H9 (cell line): ENCODE data around the gene TSPOAP1. TPM values are rescaled to one million over a fixed set of nuclear protein-coding genes. Genes with fewer than 3 reads are reported as not detected.

Source experiments
- DNase-seq: peaks from one replicate; pipeline ENCODE4 v3.0.0-alpha.2; 2017
- H2AFZ ChIP-seq: one replicate; pipeline ENCODE4 v1.6.1; 2013; ENCODE audit warnings: mild to moderate bottlenecking, low read length, control low read depth, moderate library complexity
- H2AK5ac ChIP-seq: 2 replicates; pipeline ENCODE4 v1.6.1; 2013; ENCODE audit warnings: low read length, control low read depth, mixed read lengths; ENCODE audit not compliant: insufficient read length
- H2BK120ac ChIP-seq: one replicate; pipeline ENCODE4 v1.6.1; 2013; ENCODE audit warnings: low read depth, mild to moderate bottlenecking, low read length, control low read depth, inconsistent platforms; ENCODE audit not compliant: poor library complexity, severe bottlenecking
- H2BK12ac ChIP-seq: 2 replicates; pipeline ENCODE4 v1.6.1; 2013; ENCODE audit warnings: low read length, control low read depth, mixed read lengths, low read depth; ENCODE audit not compliant: insufficient read length
- H2BK15ac ChIP-seq: 2 replicates; pipeline ENCODE4 v1.6.1; 2013; ENCODE audit warnings: low read depth, low read length, control low read depth
- H2BK20ac ChIP-seq: one replicate; pipeline ENCODE4 v1.6.1; 2013; ENCODE audit warnings: low read depth, mild to moderate bottlenecking, low read length, control low read depth, inconsistent platforms; ENCODE audit not compliant: poor library complexity, severe bottlenecking
- H2BK5ac ChIP-seq: 2 replicates; pipeline ENCODE4 v1.6.1; 2013; ENCODE audit warnings: low read length, control low read depth, mixed read lengths; ENCODE audit not compliant: insufficient read length
- H3K14ac ChIP-seq: 2 replicates; pipeline ENCODE4 v1.6.1; 2013; ENCODE audit warnings: low read length, control low read depth; ENCODE audit not compliant: insufficient read depth
- H3K18ac ChIP-seq: 2 replicates; pipeline ENCODE4 v1.6.1; 2013; ENCODE audit warnings: low read depth, mild to moderate bottlenecking, mixed read lengths, low read length, control low read depth; ENCODE audit not compliant: insufficient read length
- H3K23ac ChIP-seq: 2 replicates; pipeline ENCODE4 v1.6.1; 2013; ENCODE audit warnings: low read length, control low read depth, mixed read lengths, low read depth; ENCODE audit not compliant: insufficient read length
- H3K23me2 ChIP-seq: 2 replicates; pipeline ENCODE4 v1.6.1; 2013; ENCODE audit warnings: low read depth, mild to moderate bottlenecking, mixed read lengths, low read length, control low read depth; ENCODE audit not compliant: insufficient read length, poor library complexity, severe bottlenecking
- H3K27ac ChIP-seq: 2 replicates; pipeline ENCODE4 v1.5.1; 2013; ENCODE audit warnings: low read length, control low read depth, mixed read lengths, low read depth; ENCODE audit not compliant: insufficient read length
- H3K27me3 ChIP-seq: 2 replicates; pipeline ENCODE4 v1.6.1; 2013; ENCODE audit warnings: low read length, control low read depth, inconsistent platforms; ENCODE audit not compliant: insufficient read depth
- H3K4ac ChIP-seq: 2 replicates; pipeline ENCODE4 v1.6.1; 2013; ENCODE audit warnings: low read depth, mild to moderate bottlenecking, control low read depth, inconsistent platforms, low read length, moderate library complexity
- H3K4me1 ChIP-seq: 2 replicates; pipeline ENCODE4 v1.6.1; 2013; ENCODE audit warnings: low read length, control low read depth, inconsistent platforms; ENCODE audit not compliant: insufficient read depth
- H3K4me2 ChIP-seq: 2 replicates; pipeline ENCODE4 v1.6.1; 2013; ENCODE audit warnings: low read length, control low read depth, mixed read lengths; ENCODE audit not compliant: insufficient read length, insufficient read depth
- H3K56ac ChIP-seq: 2 replicates; pipeline ENCODE4 v1.6.1; 2013; ENCODE audit warnings: low read depth, mild to moderate bottlenecking, mixed read lengths, low read length, control low read depth; ENCODE audit not compliant: insufficient read length
- H3K79me1 ChIP-seq: 2 replicates; pipeline ENCODE4 v1.6.1; 2013; ENCODE audit warnings: low read depth, mild to moderate bottlenecking, moderate library complexity, low read length, control low read depth, inconsistent platforms; ENCODE audit not compliant: insufficient read depth, poor library complexity, severe bottlenecking
- H3K79me2 ChIP-seq: 2 replicates; pipeline ENCODE4 v1.6.1; 2013; ENCODE audit warnings: low read length, control low read depth, inconsistent platforms; ENCODE audit not compliant: insufficient read depth
- H3K9ac ChIP-seq: 2 replicates; pipeline ENCODE4 v1.6.1; 2013; ENCODE audit warnings: low read length, control low read depth, mixed read lengths; ENCODE audit not compliant: insufficient read length; ENCODE audit errors: extremely low read depth
- H3K9me3 ChIP-seq: one replicate; pipeline ENCODE4 v1.6.1; 2013; ENCODE audit warnings: low read depth, low read length, inconsistent platforms; ENCODE audit not compliant: control insufficient read depth
- H3T11ph ChIP-seq: one replicate; pipeline ENCODE4 v1.6.1; 2013; ENCODE audit warnings: mild to moderate bottlenecking, low read length, control low read depth, inconsistent platforms
- H4K20me1 ChIP-seq: one replicate; pipeline ENCODE4 v1.6.1; 2013; ENCODE audit not compliant: control insufficient read depth, insufficient read length, insufficient read depth
- H4K5ac ChIP-seq: 2 replicates; pipeline ENCODE4 v1.6.1; 2013; ENCODE audit warnings: low read depth, mild to moderate bottlenecking, mixed read lengths, low read length, control low read depth; ENCODE audit not compliant: insufficient read length
- H4K8ac ChIP-seq: replicated peaks from 2 replicates; pipeline ENCODE4 v1.6.1; 2013; ENCODE audit warnings: low read length, control low read depth, mixed read lengths, low read depth; ENCODE audit not compliant: insufficient read length
- H4K91ac ChIP-seq: 2 replicates; pipeline ENCODE4 v1.6.1; 2013; ENCODE audit warnings: low read depth, mild to moderate bottlenecking, moderate library complexity, mixed read lengths, low read length, control low read depth; ENCODE audit not compliant: insufficient read length
- H3K27ac Mint-ChIP-seq, 3 experiments: 2 replicates in 2 of 3; 3 replicates in 1 of 3; pipeline ENCODE4 v1.8.0; 2020 to 2021; ENCODE audit warnings: mixed read lengths in 3 of 3, mild to moderate bottlenecking in 1 of 3, moderate library complexity in 1 of 3
- H3K27me3 Mint-ChIP-seq: 2 replicates; pipeline ENCODE4 v1.8.0; 2021; ENCODE audit warnings: low read depth, mild to moderate bottlenecking, moderate library complexity, mixed read lengths
- H3K36me3 Mint-ChIP-seq, 3 experiments: 2 replicates in 2 of 3; 3 replicates in 1 of 3; pipeline ENCODE4 v1.8.0; 2020 to 2021; ENCODE audit warnings: low read depth in 3 of 3, mixed read lengths in 3 of 3; ENCODE audit not compliant: insufficient read depth in 1 of 3
- H3K4me1 Mint-ChIP-seq, 2 experiments: 2 replicates each; pipeline ENCODE4 v1.8.0; 2020; ENCODE audit warnings: mixed read lengths in 2 of 2
- H3K4me3 Mint-ChIP-seq, 2 experiments: 2 replicates in 1 of 2; 3 replicates in 1 of 2; pipeline ENCODE4 v1.8.0; 2020 to 2021; ENCODE audit warnings: mild to moderate bottlenecking in 2 of 2, mixed read lengths in 2 of 2, moderate library complexity in 1 of 2
- H3K9me3 Mint-ChIP-seq, 2 experiments: 2 replicates in 1 of 2; 3 replicates in 1 of 2; pipeline ENCODE4 v1.8.0; 2020; ENCODE audit warnings: mild to moderate bottlenecking in 2 of 2, mixed read lengths in 2 of 2, moderate library complexity in 1 of 2
- CTCF ChIP-seq: fragments of 200-600 bp; sonication (generic); conservative IDR thresholded peaks from 3 replicates; pipeline ENCODE4 v1.8.0; 2021; ENCODE audit warnings: antibody characterized with exemption, mild to moderate bottlenecking
- WGBS: extraction: QIAGEN DNeasy Blood & Tissue Kit; methylation state at CpG from one replicate; pipeline ENCODE4 v1.1.7; 2013; ENCODE audit warnings: missing lambda C conversion rate, low lambda C conversion rate, mixed read lengths; ENCODE audit not compliant: insufficient read length; ENCODE audit errors: extremely low coverage; 5-methylcytosine and 5-hydroxymethylcytosine counted together
- total RNA-seq: library from RNA; stranded (reverse); gene quantifications from 2 replicates; pipeline ENCODE4 v1.2.1, GENCODE V29; 2021

Gene TSPOAP1
- total RNA-seq, 1 experiment from 2014 or later: 17.3 TPM

GRCh38 chr17:58320570-58321323 is 7.8 kb downstream of the TSPOAP1 start:
- no peak overlapping the region for H2BK120ac ChIP-seq
- Mint-ChIP-seq H3K27ac (no peak overlapping the region), H3K27me3 (peaks cover 40% of the 10 kb centered on the region), H3K36me3 (peaks cover 0 to 13% (median 2%) of the 10 kb centered on the region in 3 experiments; a peak in 5 of 7 replicates), H3K4me3 (no peak overlapping the region), H3K9me3 (no peaks in the 10 kb centered on the region), H3K4me1 (peaks cover 15 to 20% of the 10 kb centered on the region in 2 experiments)
- H3K79me1 ChIP-seq: no peaks in the 10 kb centered on the region
- H4K5ac ChIP-seq: no peak overlapping the region
- H3T11ph ChIP-seq: no peak overlapping the region
- no peak overlapping the region for H3K23ac ChIP-seq
- no peak overlapping the region for H4K91ac ChIP-seq
- H3K4me2 ChIP-seq: no peak overlapping the region
- no peak overlapping the region for H4K8ac ChIP-seq
- no peak overlapping the region for H3K9ac ChIP-seq
- no peak overlapping the region for H3K27ac ChIP-seq
- H2BK12ac ChIP-seq: no peak overlapping the region
- peaks cover 15% of the 10 kb centered on the region for H3K23me2 ChIP-seq
- no peaks in the 10 kb centered on the region for H3K9me3 ChIP-seq
- DNase-seq: no peak
- no peak overlapping the region for H2BK20ac ChIP-seq
- H3K18ac ChIP-seq: no peak overlapping the region
- H2BK5ac ChIP-seq: no peak overlapping the region
- no peaks in the 10 kb centered on the region; the same call in 1 of the 2 replicates for H3K27me3 ChIP-seq
- no peak overlapping the region for H2AK5ac ChIP-seq
- no peaks in the 10 kb centered on the region for H4K20me1 ChIP-seq
- H3K56ac ChIP-seq: no peak overlapping the region
- no CpG with 5 or more reads among the region's 9 CpGs for WGBS
- no peak overlapping the region for H2AFZ ChIP-seq
- H3K14ac ChIP-seq: no peak overlapping the region
- H2BK15ac ChIP-seq: no peak overlapping the region
- no peaks in the 10 kb centered on the region; the same call in 1 of the 2 replicates for H3K4me1 ChIP-seq
- TF ChIP-seq CTCF: no peak
- H3K79me2 ChIP-seq: no peaks in the 10 kb centered on the region
- no peak overlapping the region for H3K4ac ChIP-seq
